ENCODE results near the gene SPSB2.

DNA sequence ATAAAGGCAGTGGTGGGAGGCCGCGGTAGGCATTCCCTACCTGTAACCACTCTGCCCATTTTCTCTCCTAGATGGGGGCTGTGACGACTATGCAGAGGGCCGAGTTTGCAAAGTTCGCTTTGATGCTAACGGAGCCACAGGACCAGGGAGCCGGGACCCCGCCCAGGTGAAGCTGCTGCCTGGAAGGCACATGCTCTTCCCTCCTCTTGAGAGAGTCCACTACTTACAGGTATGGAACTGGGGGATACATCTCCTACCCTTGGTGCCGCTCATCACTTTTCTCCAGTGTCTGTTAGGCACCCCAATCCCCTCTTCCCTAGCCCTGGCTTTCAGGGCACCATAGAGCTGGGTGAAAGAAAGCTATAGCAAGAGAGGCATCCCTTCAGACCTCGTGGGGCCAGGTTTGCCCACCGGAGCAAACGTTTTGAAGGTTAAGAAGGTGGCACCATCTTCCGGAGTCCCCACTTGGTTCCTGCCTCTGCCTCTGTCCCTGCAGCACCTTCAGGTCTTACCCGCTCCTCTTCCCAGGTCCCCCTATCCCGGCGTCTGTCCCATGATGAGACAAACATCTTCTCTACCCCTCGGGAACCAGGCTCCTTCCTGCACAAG is 46.9 kb downstream of the SPSB2 start:
- TF ChIP-seq EZH2phosphoT487 (IDR thresholded peaks at IDR 0.05; ENCODE audit: unreplicated experiment), result no peak
- TF ChIP-seq, protein P1, sequence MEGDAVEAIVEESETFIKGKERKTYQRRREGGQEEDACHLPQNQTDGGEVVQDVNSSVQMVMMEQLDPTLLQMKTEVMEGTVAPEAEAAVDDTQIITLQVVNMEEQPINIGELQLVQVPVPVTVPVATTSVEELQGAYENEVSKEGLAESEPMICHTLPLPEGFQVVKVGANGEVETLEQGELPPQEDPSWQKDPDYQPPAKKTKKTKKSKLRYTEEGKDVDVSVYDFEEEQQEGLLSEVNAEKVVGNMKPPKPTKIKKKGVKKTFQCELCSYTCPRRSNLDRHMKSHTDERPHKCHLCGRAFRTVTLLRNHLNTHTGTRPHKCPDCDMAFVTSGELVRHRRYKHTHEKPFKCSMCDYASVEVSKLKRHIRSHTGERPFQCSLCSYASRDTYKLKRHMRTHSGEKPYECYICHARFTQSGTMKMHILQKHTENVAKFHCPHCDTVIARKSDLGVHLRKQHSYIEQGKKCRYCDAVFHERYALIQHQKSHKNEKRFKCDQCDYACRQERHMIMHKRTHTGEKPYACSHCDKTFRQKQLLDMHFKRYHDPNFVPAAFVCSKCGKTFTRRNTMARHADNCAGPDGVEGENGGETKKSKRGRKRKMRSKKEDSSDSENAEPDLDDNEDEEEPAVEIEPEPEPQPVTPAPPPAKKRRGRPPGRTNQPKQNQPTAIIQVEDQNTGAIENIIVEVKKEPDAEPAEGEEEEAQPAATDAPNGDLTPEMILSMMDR (conservative IDR thresholded peaks at IDR 0.05; ENCODE audit: low read depth in 2 of 2), result no peak

Measured in GM23338 (cell line).